ENCODE measurements around the gene HK1. TPM values are rescaled to one million over a fixed set of nuclear protein-coding genes. Genes with fewer than 3 reads are reported as not detected.
"Not testable (repeated sequence)": the region's sequence is repeated elsewhere in the genome, so short reads cannot be mapped to it uniquely, and the experiment has no call there.

Gene HK1
- total RNA-seq, 1 donor from 2014 or later: 106 TPM

DNA sequence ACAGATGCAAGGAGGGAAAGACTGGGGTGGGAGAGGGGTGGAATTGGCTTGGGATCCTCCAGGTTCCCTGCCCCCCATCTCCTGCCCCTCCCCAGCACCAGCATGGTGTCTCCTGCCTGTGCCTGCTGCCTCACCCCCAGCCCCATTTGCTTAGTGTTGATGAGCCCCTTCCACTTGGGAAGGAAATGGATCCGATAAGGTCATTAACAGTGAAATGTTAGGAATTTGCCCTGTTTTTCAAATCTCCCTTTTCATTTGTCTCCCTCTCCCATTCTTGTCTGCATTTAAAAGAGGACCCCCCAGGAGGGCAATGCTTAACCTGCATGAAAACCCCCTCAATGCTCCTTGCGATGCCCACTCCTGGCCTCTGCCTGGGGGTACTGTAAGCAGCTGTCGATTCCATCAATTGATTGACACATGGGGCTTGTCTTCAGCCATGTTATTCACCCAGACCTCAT lies 51.5 kb downstream of the HK1 start:
- intact Hi-C loops (cut with DNase I): no loop called here
- no peak for DNase-seq (ENCODE audit: extremely low spot score in 2 of 2)
- Histone ChIP-seq H3K27ac (peak overlapping the region; percentile 80), H3K4me3 (no peak overlapping the region), H3K27me3 (no peaks in the 10 kb centered on the region), H3K9me3 (no peaks in the 10 kb centered on the region), H3K4me1 (peaks cover 95% of the 10 kb centered on the region), H3K36me3 (no peaks in the 10 kb centered on the region)
- TF ChIP-seq CTCF (IDR thresholded peaks at IDR 0.05) (no peak), POLR2A (IDR thresholded peaks at IDR 0.05) (no peak), POLR2AphosphoS5 (IDR thresholded peaks at IDR 0.05; ENCODE audit: insufficient read depth in 1 of 2, low read depth in 1 of 2) (no peak)

DNA sequence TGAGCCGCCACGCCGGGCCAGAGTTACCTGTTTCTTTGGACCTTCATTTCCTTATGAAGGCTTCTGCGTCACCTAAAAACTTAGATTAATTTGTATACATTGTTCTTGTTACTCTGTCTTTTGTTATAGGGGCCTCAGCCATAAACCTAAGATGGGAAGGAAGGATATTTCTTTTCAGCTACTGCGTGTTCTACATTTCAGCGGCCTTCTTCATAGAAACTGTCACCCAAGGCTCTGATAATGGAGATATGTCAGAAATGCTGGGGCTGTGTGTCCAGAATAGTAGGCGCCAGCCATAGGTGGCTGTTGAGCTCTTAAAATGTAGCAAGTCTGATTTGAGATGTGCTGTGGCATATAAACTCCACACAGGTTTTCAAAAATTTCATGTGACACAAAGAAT lies 52.9 kb downstream of the HK1 start:
- peaks cover 97% of the 10 kb centered on the region for H3K4me1 ChIP-seq
- H3K27me3 ChIP-seq: no peaks in the 10 kb centered on the region
- no peaks in the 10 kb centered on the region for H3K36me3 ChIP-seq
- no peaks in the 10 kb centered on the region for H3K9me3 ChIP-seq
- H3K27ac ChIP-seq: peak overlapping the region; percentile 80
- no peak for TF ChIP-seq POLR2A (IDR thresholded peaks at IDR 0.05)
- no peak for TF ChIP-seq CTCF (IDR thresholded peaks at IDR 0.05)
- TF ChIP-seq POLR2AphosphoS5 (IDR thresholded peaks at IDR 0.05; ENCODE audit: insufficient read depth in 1 of 2, low read depth in 1 of 2): no peak
- no peak overlapping the region for H3K4me3 ChIP-seq
- intact Hi-C loops (cut with DNase I): no loop called here
- DNase-seq (ENCODE audit: extremely low spot score in 2 of 2): no peak

DNA sequence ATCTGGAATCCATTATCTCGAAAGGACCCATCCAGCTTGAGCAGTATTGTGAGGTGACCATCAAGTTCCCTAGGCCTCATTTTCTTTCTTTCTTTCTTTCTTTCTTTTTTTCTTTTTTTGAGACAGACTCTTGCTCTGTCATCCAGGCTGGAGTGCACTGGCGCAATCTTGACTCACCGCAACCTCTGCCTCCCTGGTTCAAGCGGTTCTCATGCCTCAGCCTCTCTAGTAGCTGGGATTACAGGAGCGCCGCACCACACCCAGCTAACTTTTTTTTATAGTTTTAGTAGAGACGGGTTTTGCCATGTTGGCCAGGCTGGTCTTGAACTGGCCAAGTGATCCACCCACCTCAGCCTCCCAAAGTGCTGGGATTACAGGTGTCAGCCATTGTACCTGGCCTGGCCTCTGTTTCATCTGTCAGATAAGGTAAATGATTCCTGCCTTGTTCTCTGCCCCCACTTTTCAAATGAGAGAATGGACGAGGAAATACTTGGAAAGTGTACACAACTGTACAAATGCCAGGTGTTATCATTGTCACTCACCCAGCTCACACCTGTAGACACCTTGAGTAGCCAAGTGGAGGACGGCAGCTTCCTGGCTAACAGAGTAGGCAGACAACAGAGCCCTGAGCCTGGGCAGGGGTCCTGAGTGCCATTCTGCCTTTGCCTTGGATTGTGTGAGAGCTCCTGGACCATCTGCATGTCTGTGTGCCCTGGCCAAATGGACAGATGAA lies 54.1 kb downstream of the HK1 start:
- H3K4me3 ChIP-seq: no peak overlapping the region
- intact Hi-C loops (cut with DNase I): no loop called here

DNA sequence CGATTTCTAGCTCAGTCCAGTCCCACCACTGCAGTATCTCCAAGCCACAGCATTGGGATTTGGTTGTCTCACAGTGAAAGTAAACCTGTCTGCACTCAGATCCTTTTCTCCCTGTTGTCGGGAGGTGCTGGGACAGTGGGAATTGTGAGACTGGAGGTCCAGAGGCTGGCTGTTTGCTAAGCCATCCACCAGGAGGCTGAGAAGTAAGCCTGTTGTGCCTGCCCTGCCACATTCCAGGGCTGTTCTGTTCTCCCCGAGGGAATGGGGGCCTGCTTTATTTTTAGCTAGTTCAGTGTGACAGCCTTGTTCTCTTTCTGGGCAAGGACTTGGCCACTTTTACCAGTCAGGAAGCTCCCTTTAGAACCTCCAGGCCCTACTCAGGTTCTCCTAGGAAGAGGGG lies 54.9 kb downstream of the HK1 start:
- intact Hi-C loops (cut with DNase I): no loop called here
- Histone ChIP-seq H3K27ac (peak overlapping the region; percentile 74), H3K4me3 (no peak overlapping the region), H3K27me3 (no peaks in the 10 kb centered on the region), H3K36me3 (no peaks in the 10 kb centered on the region), H3K9me3 (no peaks in the 10 kb centered on the region), H3K4me1 (peaks cover 99% of the 10 kb centered on the region)
- no peak for DNase-seq (ENCODE audit: extremely low spot score in 2 of 2)
- no peak for TF ChIP-seq POLR2AphosphoS5 (IDR thresholded peaks at IDR 0.05; ENCODE audit: insufficient read depth in 1 of 2, low read depth in 1 of 2)
- no peak for TF ChIP-seq POLR2A (IDR thresholded peaks at IDR 0.05)
- TF ChIP-seq CTCF (IDR thresholded peaks at IDR 0.05): no peak

More for the DNA sequence above, 54.1 kb downstream of the HK1 start:
- Histone ChIP-seq H3K27me3 (no peaks in the 10 kb centered on the region), H3K27ac (peak overlapping the region; percentile 74), H3K9me3 (no peaks in the 10 kb centered on the region), H3K4me1 (peaks cover 99% of the 10 kb centered on the region), H3K36me3 (no peaks in the 10 kb centered on the region)
- TF ChIP-seq CTCF (IDR thresholded peaks at IDR 0.05) (no peak), POLR2A (IDR thresholded peaks at IDR 0.05) (no peak), POLR2AphosphoS5 (IDR thresholded peaks at IDR 0.05; ENCODE audit: insufficient read depth in 1 of 2, low read depth in 1 of 2) (no peak)
- DNase-seq (ENCODE audit: extremely low spot score in 2 of 2): no peak

GRCh38 chr10:69333865-69334301 lies 55.6 kb downstream of the HK1 start:
- H3K9me3 ChIP-seq; intact Hi-C loops (cut with DNase I); H3K4me3 ChIP-seq; H3K36me3 ChIP-seq; DNase-seq (ENCODE audit: extremely low spot score in 2 of 2); H3K27me3 ChIP-seq: not testable (repeated sequence)
- peaks cover 99% of the 10 kb centered on the region for H3K4me1 ChIP-seq
- peak overlapping the region; percentile 74 for H3K27ac ChIP-seq
